ENCODE data around the gene TIMP2. TPM values are rescaled to one million over a fixed set of nuclear protein-coding genes. Genes with fewer than 3 reads are reported as not detected.

Gene TIMP2
- total RNA-seq, 2 experiments from 2014 or later = 6.2 to 7.0 TPM

DNA sequence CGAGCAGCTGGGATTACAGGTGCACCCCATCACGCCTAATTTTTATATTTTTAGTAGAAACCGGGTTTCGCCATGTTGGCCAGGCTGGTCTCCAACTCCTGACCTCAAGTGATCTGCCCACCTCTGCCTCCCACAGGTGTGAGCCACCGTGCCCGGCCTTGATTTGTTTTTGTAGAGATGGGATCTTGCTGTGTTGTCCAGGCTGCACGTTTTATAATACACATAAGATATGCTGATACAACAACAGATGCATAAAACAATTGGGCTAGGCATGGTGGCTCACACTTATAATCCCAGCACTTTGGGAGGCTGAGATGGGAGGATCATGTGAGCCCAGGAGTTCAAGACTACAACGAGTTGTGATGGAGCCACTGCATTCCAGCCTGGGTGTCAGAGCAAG is 90.6 kb downstream of the TIMP2 start:
- peaks cover 61% of the 10 kb centered on the region for H3K4me1 Mint-ChIP-seq (ENCODE audit: low read depth)
- H3K27me3 Mint-ChIP-seq = no peaks in the 10 kb centered on the region
- intact Hi-C loops (cut with DNase I, micrococcal nuclease) = no loop called here
- Histone ChIP-seq H3K27ac (ENCODE audit: low read depth in 1 of 2, low read length in 2 of 2) (no peak overlapping the region), H3K4me1 (ENCODE audit: insufficient read depth, low read length) (peaks cover 27% of the 10 kb centered on the region), H3K9me3 (ENCODE audit: control insufficient read depth in 1 of 2, insufficient read depth in 1 of 2, low read length in 2 of 2) (no peaks in the 10 kb centered on the region), H3K36me3 (ENCODE audit: insufficient read depth, low read length) (peaks cover 83% of the 10 kb centered on the region), H3K27me3 (ENCODE audit: control insufficient read depth in 1 of 2, insufficient read depth in 2 of 2, low read length in 2 of 2) (no peaks in the 10 kb centered on the region), H3K4me3 (ENCODE audit: low read length) (no peak overlapping the region)
- TF ChIP-seq, protein P1, sequence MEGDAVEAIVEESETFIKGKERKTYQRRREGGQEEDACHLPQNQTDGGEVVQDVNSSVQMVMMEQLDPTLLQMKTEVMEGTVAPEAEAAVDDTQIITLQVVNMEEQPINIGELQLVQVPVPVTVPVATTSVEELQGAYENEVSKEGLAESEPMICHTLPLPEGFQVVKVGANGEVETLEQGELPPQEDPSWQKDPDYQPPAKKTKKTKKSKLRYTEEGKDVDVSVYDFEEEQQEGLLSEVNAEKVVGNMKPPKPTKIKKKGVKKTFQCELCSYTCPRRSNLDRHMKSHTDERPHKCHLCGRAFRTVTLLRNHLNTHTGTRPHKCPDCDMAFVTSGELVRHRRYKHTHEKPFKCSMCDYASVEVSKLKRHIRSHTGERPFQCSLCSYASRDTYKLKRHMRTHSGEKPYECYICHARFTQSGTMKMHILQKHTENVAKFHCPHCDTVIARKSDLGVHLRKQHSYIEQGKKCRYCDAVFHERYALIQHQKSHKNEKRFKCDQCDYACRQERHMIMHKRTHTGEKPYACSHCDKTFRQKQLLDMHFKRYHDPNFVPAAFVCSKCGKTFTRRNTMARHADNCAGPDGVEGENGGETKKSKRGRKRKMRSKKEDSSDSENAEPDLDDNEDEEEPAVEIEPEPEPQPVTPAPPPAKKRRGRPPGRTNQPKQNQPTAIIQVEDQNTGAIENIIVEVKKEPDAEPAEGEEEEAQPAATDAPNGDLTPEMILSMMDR (IDR thresholded peaks at IDR 0.05) = no peak
- H3K27ac Mint-ChIP-seq = no peak overlapping the region
- peaks cover 96% of the 10 kb centered on the region for H3K36me3 Mint-ChIP-seq (ENCODE audit: low read depth)
- POLR2A ChIA-PET = interaction anchor here (0.5 to 1.4 kb wide), 2 partner anchors 16 to 877 kb away, joined by 3 to 4 read pairs; no protein-coding TSS in a partner anchor
- no peak for DNase-seq
- H3K9me3 Mint-ChIP-seq = no peaks in the 10 kb centered on the region
- no peak overlapping the region for H3K4me3 Mint-ChIP-seq
- no peak for ATAC-seq (ENCODE audit: poor library complexity)
- CTCF ChIA-PET = no interaction called here

DNA sequence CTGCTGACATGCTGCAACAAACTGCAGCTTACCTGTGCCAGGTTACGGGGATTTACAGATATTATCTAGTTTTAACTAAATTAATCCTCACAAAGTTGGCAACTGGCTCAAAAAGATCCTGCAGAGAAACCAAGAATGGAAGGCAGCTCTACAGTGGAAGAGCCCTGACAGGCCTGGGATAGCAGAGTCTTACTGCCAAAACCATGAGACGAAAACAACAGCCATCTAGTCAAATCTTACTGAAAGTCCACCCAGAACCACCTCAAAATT is 92.7 kb downstream of the TIMP2 start:
- ChIA-PET POLR2A (no interaction called here), CTCF (no interaction called here)
- Histone ChIP-seq H3K27ac (ENCODE audit: low read depth in 1 of 2, low read length in 2 of 2) (no peak overlapping the region), H3K36me3 (ENCODE audit: insufficient read depth, low read length) (peaks cover 95% of the 10 kb centered on the region), H3K4me3 (ENCODE audit: low read length) (no peak overlapping the region), H3K9me3 (ENCODE audit: control insufficient read depth in 1 of 2, insufficient read depth in 1 of 2, low read length in 2 of 2) (no peaks in the 10 kb centered on the region), H3K27me3 (ENCODE audit: control insufficient read depth in 1 of 2, insufficient read depth in 2 of 2, low read length in 2 of 2) (no peaks in the 10 kb centered on the region), H3K4me1 (ENCODE audit: insufficient read depth, low read length) (peaks cover 7% of the 10 kb centered on the region)
- Mint-ChIP-seq H3K27ac (peak overlapping the region; percentile 1), H3K27me3 (no peaks in the 10 kb centered on the region), H3K4me3 (peak overlapping the region; percentile 13), H3K4me1 (ENCODE audit: low read depth) (peaks cover 55% of the 10 kb centered on the region), H3K36me3 (ENCODE audit: low read depth) (peaks cover 99% of the 10 kb centered on the region), H3K9me3 (no peaks in the 10 kb centered on the region)
- ATAC-seq (ENCODE audit: poor library complexity) (no peak), DNase-seq (no peak)
- intact Hi-C loops (cut with DNase I, micrococcal nuclease) = no loop called here
- TF ChIP-seq, protein P1 (IDR thresholded peaks at IDR 0.05) = no peak

DNA sequence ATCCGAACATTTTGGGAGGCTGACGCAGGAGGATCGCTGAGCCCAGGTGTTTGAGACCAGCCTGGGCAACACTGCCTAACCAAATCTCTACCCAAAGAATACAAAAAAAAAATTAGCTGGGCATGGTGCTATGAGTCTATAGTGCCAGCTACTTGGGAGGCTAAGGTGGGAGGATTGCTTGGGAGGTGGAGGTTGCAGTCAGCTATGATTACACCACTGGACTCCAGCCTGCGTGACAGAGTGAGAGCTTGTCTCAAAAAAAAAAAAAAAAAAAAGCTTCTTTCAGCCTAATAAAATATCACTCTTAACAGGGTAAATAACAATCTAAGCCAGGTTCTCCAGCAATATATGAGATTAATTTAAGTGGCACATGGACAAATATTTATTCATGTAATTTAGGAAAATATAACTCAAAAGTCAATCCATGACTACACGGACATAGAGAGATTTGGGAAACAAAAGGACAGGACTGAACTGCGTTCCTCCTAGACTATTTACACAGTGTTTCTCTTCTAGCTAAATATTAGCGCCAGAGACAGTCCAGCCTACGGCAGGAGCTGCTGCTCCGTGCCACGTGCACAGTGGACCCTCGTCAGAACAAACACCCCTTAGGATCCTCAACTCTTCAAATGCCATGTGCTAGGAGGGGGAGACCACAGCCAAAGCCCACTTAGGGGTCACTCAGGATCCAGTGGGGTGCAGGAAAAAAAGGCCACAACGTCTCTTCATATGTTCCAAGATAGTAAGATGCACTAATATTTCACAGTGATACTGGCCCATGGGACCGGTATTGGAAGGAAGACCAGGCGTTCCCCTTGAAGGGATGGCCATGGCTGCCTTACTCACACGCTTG is 93.3 kb downstream of the TIMP2 start:
- peak overlapping the region; percentile 13 for H3K4me3 Mint-ChIP-seq
- Histone ChIP-seq H3K4me3 (ENCODE audit: low read length) (no peak overlapping the region), H3K9me3 (ENCODE audit: control insufficient read depth in 1 of 2, insufficient read depth in 1 of 2, low read length in 2 of 2) (no peaks in the 10 kb centered on the region), H3K4me1 (ENCODE audit: insufficient read depth, low read length) (peaks cover 5% of the 10 kb centered on the region), H3K27me3 (ENCODE audit: control insufficient read depth in 1 of 2, insufficient read depth in 2 of 2, low read length in 2 of 2) (no peaks in the 10 kb centered on the region), H3K27ac (ENCODE audit: low read depth in 1 of 2, low read length in 2 of 2) (no peak overlapping the region), H3K36me3 (ENCODE audit: insufficient read depth, low read length) (peaks cover 95% of the 10 kb centered on the region)
- ATAC-seq (ENCODE audit: poor library complexity) = no peak
- no peak for DNase-seq
- intact Hi-C loops (cut with DNase I, micrococcal nuclease) = no loop called here
- peak overlapping the region; percentile 1 for H3K27ac Mint-ChIP-seq
- peaks cover 99% of the 10 kb centered on the region for H3K36me3 Mint-ChIP-seq (ENCODE audit: low read depth)
- H3K9me3 Mint-ChIP-seq = no peaks in the 10 kb centered on the region
- H3K27me3 Mint-ChIP-seq = no peaks in the 10 kb centered on the region
- peaks cover 53% of the 10 kb centered on the region for H3K4me1 Mint-ChIP-seq (ENCODE audit: low read depth)
- TF ChIP-seq, protein P1 (IDR thresholded peaks at IDR 0.05) = no peak
- ChIA-PET POLR2A (interaction anchor here (0.7 to 1.6 kb wide), 2 partner anchors 13 to 743 kb away, joined by 3 to 6 read pairs; no protein-coding TSS in a partner anchor), CTCF (no interaction called here)
